GM12874 (cell line): ENCODE measurements around the gene CTNND1.

Source experiments
- CTCF ChIP-seq: IDR thresholded peaks from 2 replicates; pipeline ENCODE4 v1.5.1; 2011; ENCODE audit warnings: low read depth, mild to moderate bottlenecking, control low read depth, low read length, moderate library complexity; ENCODE audit not compliant: insufficient read depth

The CTNND1 gene

GRCh38 chr11:57751676-57752253, 9.8 kb upstream of the CTNND1 start, which contains the start of gene BTBD18:
Gene BTBD18 (minus strand): TSS chr11:57751819. CDS start chr11:57751188, 631 bp downstream.
- TF ChIP-seq CTCF, result 0 out of 2 replicates have a peak, but pooled peaks have one; percentile 19

DNA sequence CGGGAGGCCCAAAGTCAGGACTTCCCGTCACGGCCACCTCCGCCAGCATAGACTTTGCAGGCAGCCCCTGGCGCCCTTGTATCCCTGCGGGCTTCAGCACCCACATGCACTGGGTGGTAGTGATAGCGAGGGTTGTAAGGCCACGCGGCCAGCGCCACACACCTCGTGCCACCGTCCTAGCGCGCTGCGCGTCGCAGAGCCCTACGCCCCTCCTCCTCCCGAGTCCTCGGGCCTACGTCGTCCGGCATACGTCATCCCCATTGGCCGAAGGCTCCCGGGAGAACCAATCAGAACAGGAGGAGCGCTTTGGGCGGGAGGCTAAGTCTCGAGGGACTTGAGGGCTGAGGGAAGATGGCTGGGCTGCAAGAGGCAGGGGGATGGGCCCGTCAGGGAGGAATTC, 8.6 kb upstream of the CTNND1 start:
- no peak for TF ChIP-seq CTCF

DNA sequence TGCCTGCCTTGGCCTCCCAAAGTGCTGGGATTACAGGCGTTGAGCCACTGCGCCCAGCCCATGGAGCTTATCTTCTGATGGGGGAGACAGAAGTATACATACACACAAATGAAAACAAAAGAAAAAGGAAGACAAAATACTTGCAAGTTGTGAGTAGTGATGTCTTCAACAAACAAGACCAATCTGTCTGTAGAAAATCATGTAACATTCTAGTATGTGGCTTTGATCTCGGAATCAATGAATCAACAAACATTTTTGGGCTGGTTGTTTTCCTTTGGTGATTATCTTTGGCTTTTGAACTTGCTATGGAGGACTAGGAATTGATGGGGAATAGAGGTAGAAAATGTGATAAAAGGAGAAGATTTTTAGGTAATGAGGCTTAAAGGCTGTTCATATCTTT, 3.4 kb upstream of the CTNND1 start:
- no peak for TF ChIP-seq CTCF

- TF ChIP-seq CTCF, result no peak
Observed at GRCh38 chr11:57762235-57762861, 746 bp downstream of the CTNND1 start.

DNA sequence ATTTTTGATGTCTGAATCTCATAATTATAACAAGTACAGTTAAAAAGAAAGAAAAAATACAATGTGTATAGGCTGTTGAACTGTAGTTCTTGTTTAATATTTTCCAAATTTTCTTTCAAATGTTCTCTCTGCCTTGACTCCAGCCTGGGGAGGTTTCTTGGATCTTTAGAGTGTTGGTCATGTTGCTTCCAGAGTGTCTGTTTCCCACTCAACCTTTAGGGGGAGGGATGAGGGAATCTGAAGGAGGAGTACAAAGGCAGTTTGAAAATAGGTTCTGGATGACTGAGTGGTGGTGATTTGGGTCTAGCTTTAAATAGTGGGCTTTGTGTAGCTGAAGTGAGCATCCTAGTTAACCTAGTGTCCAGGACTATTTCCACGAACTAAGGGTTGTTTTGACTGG, 2.0 kb downstream of the CTNND1 start:
- no peak for TF ChIP-seq CTCF

GRCh38 chr11:57764021-57764420, 2.4 kb downstream of the CTNND1 start:
- no peak for TF ChIP-seq CTCF

- TF ChIP-seq CTCF, result no peak
Observed at GRCh38 chr11:57764566-57764965, 3.0 kb downstream of the CTNND1 start.
